MM.1S (cell line): ENCODE data around the gene MICAL2.

Source experiments
- CTCF ChIP-seq: fragments of 300-600 bp; sonication (generic); IDR thresholded peaks from 2 replicates; pipeline ENCODE4 v1.5.1; 2016; ENCODE audit warnings: antibody characterized with exemption, low read length, mixed read lengths
- EZH2 ChIP-seq: fragments of 300-600 bp; sonication (generic); optimal IDR thresholded peaks from 2 replicates; pipeline ENCODE3; 2017; ENCODE audit warnings: low read depth, mild to moderate bottlenecking, antibody characterized with exemption, low read length, mixed read lengths

- TF ChIP-seq CTCF: no peak
- TF ChIP-seq EZH2: no peak
Observed at GRCh38 chr11:12280199-12280837, 169.9 kb downstream of the MICAL2 start.
